ENCODE results near the gene MLPH. TPM values are rescaled to one million over a fixed set of nuclear protein-coding genes. Genes with fewer than 3 reads are reported as not detected.

MLPH gene
- total and polyA plus RNA-seq, 7 donors, result 0.91 to 7.8 (median 2.4) TPM

DNA sequence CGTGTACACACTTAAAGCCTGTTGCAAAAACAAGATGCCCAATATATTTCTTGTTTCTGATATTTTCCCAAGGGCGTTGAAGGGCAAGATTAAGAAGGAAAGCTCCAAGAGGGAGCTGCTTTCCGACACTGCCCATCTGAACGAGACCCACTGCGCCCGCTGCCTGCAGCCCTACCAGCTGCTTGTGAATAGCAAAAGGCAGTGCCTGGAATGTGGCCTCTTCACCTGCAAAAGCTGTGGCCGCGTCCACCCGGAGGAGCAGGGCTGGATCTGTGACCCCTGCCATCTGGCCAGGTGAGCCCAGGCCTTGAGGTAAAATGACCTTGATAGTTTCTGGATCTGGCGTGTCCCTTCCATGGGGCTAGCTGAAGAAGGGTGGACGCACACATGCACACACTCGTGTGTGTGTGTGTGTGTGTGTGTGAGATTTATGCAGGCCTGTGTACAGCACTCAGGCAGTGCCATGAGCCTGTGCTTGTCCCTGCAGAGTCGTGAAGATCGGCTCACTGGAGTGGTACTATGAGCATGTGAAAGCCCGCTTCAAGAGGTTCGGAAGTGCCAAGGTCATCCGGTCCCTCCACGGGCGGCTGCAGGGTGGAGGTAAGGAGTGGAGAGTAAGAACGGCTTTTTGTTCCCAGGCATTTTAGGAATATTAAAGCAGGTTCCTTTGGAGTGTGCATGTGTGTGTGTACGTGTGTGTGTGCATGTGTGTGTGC is 23.6 kb downstream of the MLPH start:
- ATAC-seq, result no peak
- intact Hi-C loops (cut with DNase I), result loop anchor here (5.0 to 10.0 kb wide), 3 partner anchors 167 to 237 kb away; no protein-coding TSS in a partner anchor
- Histone ChIP-seq H3K4me1 (peaks cover 27% of the 10 kb centered on the region), H3K36me3 (ENCODE audit: insufficient read depth in 1 of 2, low read depth in 1 of 2) (no peaks in the 10 kb centered on the region), H3K27me3 (ENCODE audit: insufficient read depth in 3 of 3, low read length in 2 of 3) (no peaks in the 10 kb centered on the region), H3K9me3 (no peaks in the 10 kb centered on the region), H3K27ac (no peak overlapping the region), H3K4me3 (no peak overlapping the region)
- DNase-seq, result no peak
- TF ChIP-seq, protein P1, sequence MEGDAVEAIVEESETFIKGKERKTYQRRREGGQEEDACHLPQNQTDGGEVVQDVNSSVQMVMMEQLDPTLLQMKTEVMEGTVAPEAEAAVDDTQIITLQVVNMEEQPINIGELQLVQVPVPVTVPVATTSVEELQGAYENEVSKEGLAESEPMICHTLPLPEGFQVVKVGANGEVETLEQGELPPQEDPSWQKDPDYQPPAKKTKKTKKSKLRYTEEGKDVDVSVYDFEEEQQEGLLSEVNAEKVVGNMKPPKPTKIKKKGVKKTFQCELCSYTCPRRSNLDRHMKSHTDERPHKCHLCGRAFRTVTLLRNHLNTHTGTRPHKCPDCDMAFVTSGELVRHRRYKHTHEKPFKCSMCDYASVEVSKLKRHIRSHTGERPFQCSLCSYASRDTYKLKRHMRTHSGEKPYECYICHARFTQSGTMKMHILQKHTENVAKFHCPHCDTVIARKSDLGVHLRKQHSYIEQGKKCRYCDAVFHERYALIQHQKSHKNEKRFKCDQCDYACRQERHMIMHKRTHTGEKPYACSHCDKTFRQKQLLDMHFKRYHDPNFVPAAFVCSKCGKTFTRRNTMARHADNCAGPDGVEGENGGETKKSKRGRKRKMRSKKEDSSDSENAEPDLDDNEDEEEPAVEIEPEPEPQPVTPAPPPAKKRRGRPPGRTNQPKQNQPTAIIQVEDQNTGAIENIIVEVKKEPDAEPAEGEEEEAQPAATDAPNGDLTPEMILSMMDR (IDR thresholded peaks at IDR 0.05), result no peak
- 89 to 91% (median 91%) methylated on average over 21 of the region's 21 CpGs for WGBS, 3 donors

DNA sequence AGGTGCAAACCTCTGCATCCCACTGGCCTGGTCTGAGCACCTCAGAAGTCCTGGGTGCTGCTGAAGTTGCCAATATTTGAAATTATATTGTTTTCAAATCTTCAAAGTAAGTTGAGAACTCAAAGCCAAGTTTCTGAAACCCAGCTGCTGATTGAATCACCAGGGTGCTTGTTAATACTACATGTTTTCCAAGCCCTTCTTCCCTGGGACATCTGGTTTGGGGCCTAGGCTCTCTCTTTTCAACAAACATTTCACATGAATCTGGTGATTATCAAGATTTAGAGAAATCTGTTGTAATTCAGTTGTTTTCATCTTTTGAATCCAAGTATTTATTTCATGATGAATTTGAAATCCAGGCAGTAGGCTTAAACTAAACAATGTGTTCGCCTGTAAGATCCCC is 24.4 kb downstream of the MLPH start:
- H3K27ac ChIP-seq, result no peak overlapping the region
- intact Hi-C loops (cut with DNase I), result loop anchor here (5.0 to 10.0 kb wide), 3 partner anchors 166 to 236 kb away; no protein-coding TSS in a partner anchor
- no peaks in the 10 kb centered on the region for H3K9me3 ChIP-seq
- TF ChIP-seq, protein P1 (IDR thresholded peaks at IDR 0.05), result no peak
- no peak for ATAC-seq
- no peaks in the 10 kb centered on the region for H3K27me3 ChIP-seq (ENCODE audit: insufficient read depth in 3 of 3, low read length in 2 of 3)
- WGBS, 3 donors, result 81 to 93% (median 89%) methylated on average over 1 of the region's 1 CpG
- peaks cover 27% of the 10 kb centered on the region for H3K4me1 ChIP-seq
- no peaks in the 10 kb centered on the region for H3K36me3 ChIP-seq (ENCODE audit: insufficient read depth in 1 of 2, low read depth in 1 of 2)
- no peak for DNase-seq
- no peak overlapping the region for H3K4me3 ChIP-seq

DNA sequence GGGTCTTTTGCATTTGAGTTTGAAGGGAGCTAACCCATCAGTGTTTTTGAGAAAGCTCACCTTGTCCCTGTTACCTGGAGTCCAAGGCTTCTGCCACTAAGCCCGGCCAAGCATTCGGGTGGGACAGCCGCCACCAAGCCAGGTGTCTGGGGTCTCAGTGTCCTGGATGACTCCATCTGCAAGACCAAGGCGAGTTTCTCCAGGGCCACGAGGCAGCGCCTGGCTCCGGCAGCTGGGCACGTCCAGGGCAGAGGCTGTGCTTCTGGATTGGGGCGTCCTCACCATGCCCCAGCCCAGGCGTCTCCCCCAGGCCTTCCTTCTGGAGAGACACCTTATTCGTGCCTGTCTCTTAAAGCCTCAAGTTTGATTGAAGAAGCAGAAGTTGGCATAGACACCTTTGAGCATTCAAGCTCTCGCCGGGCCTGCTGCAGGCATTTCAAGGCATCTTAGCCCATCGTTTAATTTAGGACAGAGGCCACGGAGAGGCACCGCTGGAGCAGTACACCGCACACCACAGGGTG is 24.9 kb downstream of the MLPH start:
- Histone ChIP-seq H3K4me1 (peaks cover 27% of the 10 kb centered on the region), H3K36me3 (ENCODE audit: insufficient read depth in 1 of 2, low read depth in 1 of 2) (no peaks in the 10 kb centered on the region), H3K27ac (no peak overlapping the region), H3K9me3 (no peaks in the 10 kb centered on the region), H3K27me3 (ENCODE audit: insufficient read depth in 3 of 3, low read length in 2 of 3) (no peaks in the 10 kb centered on the region), H3K4me3 (no peak overlapping the region)
- 81 to 90% (median 82%) methylated on average over 17 of the region's 17 CpGs for WGBS, 3 donors
- TF ChIP-seq, protein P1 (IDR thresholded peaks at IDR 0.05), result no peak
- intact Hi-C loops (cut with DNase I), result loop anchor here (1.0 to 10.0 kb wide), 4 partner anchors 60 to 235 kb away; no protein-coding TSS in a partner anchor
- peak in 1 of 2 donors; percentile 52 for DNase-seq
- ATAC-seq, result no peak

DNA sequence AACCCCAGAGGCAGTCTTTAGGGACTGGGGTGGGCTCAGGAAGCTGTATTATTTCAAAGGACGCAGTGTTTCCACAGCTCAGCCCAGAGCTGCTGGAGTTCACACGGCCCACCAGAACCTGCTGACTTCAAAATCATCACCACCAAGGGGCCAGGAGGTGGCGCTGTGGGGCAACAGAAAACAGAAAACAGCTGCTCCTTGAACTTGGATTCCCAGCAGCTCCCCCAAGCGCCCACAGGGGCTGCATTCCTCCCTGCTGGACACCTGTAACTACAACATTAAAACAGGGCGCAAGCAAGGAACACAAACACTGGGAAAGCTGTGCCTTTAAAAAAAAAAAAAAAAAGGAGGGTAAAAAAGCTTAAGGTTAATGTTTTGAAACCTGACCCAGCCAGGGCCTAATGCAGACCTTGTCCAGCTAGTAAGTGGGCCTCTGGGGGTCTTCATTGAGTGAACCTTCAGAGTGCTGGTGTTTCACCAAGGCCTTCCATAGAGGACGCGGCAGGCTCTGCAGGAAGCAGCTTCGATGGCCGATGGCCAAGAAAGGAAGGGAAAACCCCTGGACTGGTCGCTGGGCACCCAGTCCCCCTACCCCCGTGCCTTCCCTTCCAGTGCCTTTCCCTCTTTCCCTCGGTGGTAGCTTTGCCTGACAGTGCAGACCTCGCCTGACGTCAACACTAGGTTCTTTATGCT is 25.9 kb downstream of the MLPH start:
- TF ChIP-seq, protein P1 (IDR thresholded peaks at IDR 0.05), result peak; percentile 92
- ATAC-seq (peak; percentile 81 to 89 (median 82)), DNase-seq (peak; percentile 88 to 92)
- H3K27ac ChIP-seq, result peak overlapping the region; percentile 72
- intact Hi-C loops (cut with DNase I), result loop anchor here (1.0 to 10.0 kb wide), 4 partner anchors 59 to 234 kb away; no protein-coding TSS in a partner anchor
- peaks cover 27% of the 10 kb centered on the region for H3K4me1 ChIP-seq
- WGBS, 3 donors, result 25 to 31% (median 26%) methylated on average over 14 of the region's 14 CpGs
- no peak overlapping the region for H3K4me3 ChIP-seq
- no peaks in the 10 kb centered on the region for H3K9me3 ChIP-seq
- no peaks in the 10 kb centered on the region for H3K27me3 ChIP-seq (ENCODE audit: insufficient read depth in 3 of 3, low read length in 2 of 3)
- no peaks in the 10 kb centered on the region for H3K36me3 ChIP-seq (ENCODE audit: insufficient read depth in 1 of 2, low read depth in 1 of 2)

Data from psoas muscle (tissue), 8 donors.